Caco-2 (cell line): Measurements from ENCODE around the gene CSF1. TPM values are rescaled to one million over a fixed set of nuclear protein-coding genes. Genes with fewer than 3 reads are reported as not detected.

Experiments
- BruUV-seq: library from RNA; stranded (reverse); fragments of 400-500 nt; replicated peaks from 2 replicates; lab custom pipeline; 2021; lab: Mats Ljungman, UMichigan
- CTCF ChIA-PET: fragments of 300-600 bp; sonication (Branson Sonifier 250); formaldehyde crosslinking; loops from one replicate; lab custom pipeline; 2022; ENCODE audit warnings: antibody characterized with exemption; lab: Charles Lee
- POLR2A ChIA-PET: fragments of 300-600 bp; sonication (Branson Sonifier 250); formaldehyde crosslinking; loops from one replicate; lab custom pipeline; 2022; ENCODE audit warnings: antibody characterized with exemption; lab: Charles Lee
- DNase-seq, 2 experiments: peaks; one replicate each; pipeline versions ENCODE4 v3.0.0 to v3.0.0-alpha.2; 2020 to 2022
- H3K27me3 ChIP-seq: replicated peaks from 2 replicates; pipeline ENCODE4 v1.6.0; 2011; ENCODE audit warnings: low read length; ENCODE audit not compliant: control insufficient read depth, insufficient read depth
- H3K36me3 ChIP-seq: 2 replicates; pipeline ENCODE4 v1.5.1; 2011; ENCODE audit warnings: low read length; ENCODE audit not compliant: control insufficient read depth, insufficient read depth
- H3K4me1 ChIP-seq: fragments of 250-450 bp; sonication (Bioruptor Pico); 2 replicates; pipeline ENCODE4 v1.5.1; 2020; ENCODE audit warnings: mild to moderate bottlenecking
- H3K4me3 ChIP-seq: 2 replicates; pipeline ENCODE4 v1.5.1; 2011; ENCODE audit warnings: low read depth, mild to moderate bottlenecking, control low read depth, low read length
- H3K9me3 ChIP-seq: fragments of 250-450 bp; sonication (Bioruptor Pico); 2 replicates; pipeline ENCODE4 v1.5.1; 2020; ENCODE audit warnings: mild to moderate bottlenecking, moderate library complexity
- H3K27ac Mint-ChIP-seq: one replicate; pipeline ENCODE4 v1.8.0; 2022; ENCODE audit warnings: mixed read lengths; ENCODE audit not compliant: unreplicated experiment
- H3K27me3 Mint-ChIP-seq: one replicate; pipeline ENCODE4 v1.8.0; 2022; ENCODE audit warnings: mixed read lengths; ENCODE audit not compliant: insufficient read depth, unreplicated experiment
- H3K36me3 Mint-ChIP-seq: one replicate; pipeline ENCODE4 v1.8.0; 2022; ENCODE audit warnings: mild to moderate bottlenecking, mixed read lengths; ENCODE audit not compliant: insufficient read depth, unreplicated experiment
- H3K4me1 Mint-ChIP-seq: one replicate; pipeline ENCODE4 v1.8.0; 2022; ENCODE audit warnings: low read depth, mixed read lengths; ENCODE audit not compliant: unreplicated experiment
- H3K4me3 Mint-ChIP-seq: one replicate; pipeline ENCODE4 v1.8.0; 2022; ENCODE audit warnings: mild to moderate bottlenecking, moderate library complexity, mixed read lengths; ENCODE audit not compliant: unreplicated experiment
- H3K9me3 Mint-ChIP-seq: one replicate; pipeline ENCODE4 v1.8.0; 2022; ENCODE audit warnings: mixed read lengths; ENCODE audit not compliant: unreplicated experiment
- intact Hi-C: fragments of 100-400 bp; cut with micrococcal nuclease; formaldehyde crosslinking; loops from one replicate; pipeline ENCODE4 v1.10.0; 2022; ENCODE audit not compliant: unreplicated experiment
- total RNA-seq: library from RNA; stranded (reverse); gene quantifications from 2 replicates; pipeline ENCODE4 v1.2.3, GENCODE V29; 2022
- TF ChIP-seq, protein P1 (sequence below), 2 experiments: fragments of 200-600 bp in 1 of 2; IDR thresholded peaks; 1 replicate in 1 of 2; 2 replicates in 1 of 2; pipeline versions ENCODE4 v1.5.1 to v1.8.0; 2011 to 2022; ENCODE audit warnings: antibody characterized with exemption in 1 of 2, control low read depth in 1 of 2, inconsistent platforms in 1 of 2, low read depth in 1 of 2, low read length in 1 of 2, mild to moderate bottlenecking in 1 of 2, moderate library complexity in 1 of 2; ENCODE audit not compliant: insufficient read depth in 1 of 2, severe bottlenecking in 1 of 2, unreplicated experiment in 1 of 2

The CSF1 gene
- total RNA-seq, 1 experiment from 2014 or later, result 3.9 TPM

DNA sequence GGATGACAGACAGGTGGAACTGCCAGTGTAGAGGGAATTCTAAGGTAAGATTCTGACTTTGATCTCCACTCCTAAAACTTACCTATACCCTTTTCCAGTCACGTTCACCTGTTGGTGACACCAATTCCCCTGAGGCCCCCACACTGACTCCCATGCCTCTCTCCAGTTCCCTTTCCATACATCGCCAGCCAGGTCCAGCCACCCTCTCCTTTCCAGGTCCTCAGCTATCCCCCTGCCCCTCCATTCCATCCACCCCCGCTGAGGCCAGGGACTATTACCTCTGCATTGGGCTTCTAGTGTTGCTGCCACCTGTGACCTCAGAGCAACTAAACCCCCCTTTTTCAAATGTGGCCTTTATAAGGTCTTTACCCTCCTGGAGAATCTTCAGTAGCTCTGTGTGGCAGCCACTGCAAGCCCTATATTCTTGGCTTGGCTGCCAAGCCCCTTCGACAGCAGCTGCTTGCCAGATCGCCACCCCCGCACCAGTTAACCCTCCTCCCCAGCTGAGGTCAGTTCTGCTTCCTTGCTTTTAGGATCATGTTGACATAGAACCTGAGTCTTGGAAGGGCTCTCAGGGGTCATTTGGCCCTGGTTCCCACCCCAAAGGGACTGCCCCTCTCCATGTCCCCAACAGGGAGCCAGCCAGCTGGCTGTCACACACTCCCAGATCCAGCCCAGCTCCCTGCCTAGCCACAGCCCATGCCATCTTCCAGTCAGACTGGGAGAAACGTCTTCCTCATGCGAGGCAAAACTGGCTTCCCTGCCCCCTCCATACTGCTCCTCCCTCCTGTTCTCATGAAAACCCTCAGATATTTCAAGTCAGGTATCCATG is 14.7 kb downstream of the CSF1 start:
- H3K4me1 ChIP-seq, result peaks cover 6% of the 10 kb centered on the region; the same call in 1 of the 2 replicates
- TF ChIP-seq, protein P1, sequence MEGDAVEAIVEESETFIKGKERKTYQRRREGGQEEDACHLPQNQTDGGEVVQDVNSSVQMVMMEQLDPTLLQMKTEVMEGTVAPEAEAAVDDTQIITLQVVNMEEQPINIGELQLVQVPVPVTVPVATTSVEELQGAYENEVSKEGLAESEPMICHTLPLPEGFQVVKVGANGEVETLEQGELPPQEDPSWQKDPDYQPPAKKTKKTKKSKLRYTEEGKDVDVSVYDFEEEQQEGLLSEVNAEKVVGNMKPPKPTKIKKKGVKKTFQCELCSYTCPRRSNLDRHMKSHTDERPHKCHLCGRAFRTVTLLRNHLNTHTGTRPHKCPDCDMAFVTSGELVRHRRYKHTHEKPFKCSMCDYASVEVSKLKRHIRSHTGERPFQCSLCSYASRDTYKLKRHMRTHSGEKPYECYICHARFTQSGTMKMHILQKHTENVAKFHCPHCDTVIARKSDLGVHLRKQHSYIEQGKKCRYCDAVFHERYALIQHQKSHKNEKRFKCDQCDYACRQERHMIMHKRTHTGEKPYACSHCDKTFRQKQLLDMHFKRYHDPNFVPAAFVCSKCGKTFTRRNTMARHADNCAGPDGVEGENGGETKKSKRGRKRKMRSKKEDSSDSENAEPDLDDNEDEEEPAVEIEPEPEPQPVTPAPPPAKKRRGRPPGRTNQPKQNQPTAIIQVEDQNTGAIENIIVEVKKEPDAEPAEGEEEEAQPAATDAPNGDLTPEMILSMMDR (IDR thresholded peaks at IDR 0.05; ENCODE audit: insufficient read depth in 1 of 2, low read depth in 1 of 2, low read length in 1 of 2, severe bottlenecking in 1 of 2, unreplicated experiment in 1 of 2), result no peak
- no TSS peak for BruUV-seq
- H3K36me3 ChIP-seq, result no peaks in the 10 kb centered on the region
- intact Hi-C loops, result no loop called here
- Mint-ChIP-seq H3K27ac (no peak overlapping the region), H3K9me3 (no peaks in the 10 kb centered on the region), H3K4me3 (no peak overlapping the region), H3K36me3 (peaks cover 6% of the 10 kb centered on the region), H3K27me3 (no peaks in the 10 kb centered on the region), H3K4me1 (no peaks in the 10 kb centered on the region)
- no peaks in the 10 kb centered on the region for H3K27me3 ChIP-seq
- H3K4me3 ChIP-seq, result no peak overlapping the region
- no peak for DNase-seq
- CTCF ChIA-PET, result interaction anchor here (0.8 kb wide), 1 partner anchor 59 kb away, joined by 4 read pairs; the partner anchor contains the start of gene AHCYL1
- no peaks in the 10 kb centered on the region for H3K9me3 ChIP-seq
- POLR2A ChIA-PET, result no interaction called here

- Mint-ChIP-seq H3K36me3 (peaks cover 6% of the 10 kb centered on the region), H3K27ac (no peak overlapping the region), H3K4me1 (peaks cover 7% of the 10 kb centered on the region), H3K9me3 (no peaks in the 10 kb centered on the region), H3K27me3 (no peaks in the 10 kb centered on the region), H3K4me3 (no peak overlapping the region)
- CTCF ChIA-PET, result interaction anchor here (1.2 kb wide), 1 partner anchor 57 kb away, joined by 3 read pairs; the partner anchor contains the start of gene AHCYL1
- DNase-seq, result no peak
- Histone ChIP-seq H3K4me1 (peaks cover 20% of the 10 kb centered on the region), H3K4me3 (no peak overlapping the region), H3K27me3 (no peaks in the 10 kb centered on the region), H3K36me3 (no peaks in the 10 kb centered on the region), H3K9me3 (no peaks in the 10 kb centered on the region)
- intact Hi-C loops, result no loop called here
- BruUV-seq, result no TSS peak
- TF ChIP-seq, protein P1 (IDR thresholded peaks at IDR 0.05; ENCODE audit: insufficient read depth in 1 of 2, low read depth in 1 of 2, low read length in 1 of 2, severe bottlenecking in 1 of 2, unreplicated experiment in 1 of 2), result no peak
- POLR2A ChIA-PET, result no interaction called here
Observed at GRCh38 chr1:109926662-109927300, 16.1 kb downstream of the CSF1 start.

DNA sequence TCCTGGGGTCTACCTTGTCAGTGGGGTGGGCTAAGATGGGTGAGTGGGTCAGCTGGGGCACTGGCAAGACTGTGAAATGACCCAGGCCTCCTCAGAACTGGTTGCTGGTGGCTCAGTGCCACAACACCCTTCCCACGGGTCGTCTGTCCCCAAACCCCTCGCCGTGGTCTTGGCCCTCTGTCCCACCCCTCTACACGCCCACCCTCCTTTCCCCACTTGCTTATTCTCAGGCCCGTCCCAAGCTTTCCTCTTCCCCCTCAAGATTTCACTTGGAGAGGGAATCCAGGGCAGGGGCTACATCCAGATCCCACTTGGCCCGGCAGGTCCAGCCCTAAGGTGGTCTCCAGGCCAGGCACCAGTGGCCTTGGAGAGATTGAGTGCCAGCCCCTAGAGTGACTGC is 16.7 kb downstream of the CSF1 start:
- Histone ChIP-seq H3K9me3 (no peaks in the 10 kb centered on the region), H3K36me3 (no peaks in the 10 kb centered on the region), H3K4me1 (peaks cover 22% of the 10 kb centered on the region), H3K27me3 (no peaks in the 10 kb centered on the region), H3K4me3 (no peak overlapping the region)
- Mint-ChIP-seq H3K27me3 (no peaks in the 10 kb centered on the region), H3K4me1 (peaks cover 7% of the 10 kb centered on the region), H3K9me3 (no peaks in the 10 kb centered on the region), H3K36me3 (peaks cover 6% of the 10 kb centered on the region), H3K4me3 (no peak overlapping the region), H3K27ac (no peak overlapping the region)
- BruUV-seq, result no TSS peak
- CTCF ChIA-PET, result interaction anchor here (1.2 kb wide), 1 partner anchor 57 kb away, joined by 3 read pairs; the partner anchor contains the start of gene AHCYL1
- intact Hi-C loops, result no loop called here
- no peak for DNase-seq
- TF ChIP-seq, protein P1 (IDR thresholded peaks at IDR 0.05; ENCODE audit: insufficient read depth in 1 of 2, low read depth in 1 of 2, low read length in 1 of 2, severe bottlenecking in 1 of 2, unreplicated experiment in 1 of 2), result no peak
- POLR2A ChIA-PET, result no interaction called here
